Measurements from ENCODE around the gene AFF3.

DNA sequence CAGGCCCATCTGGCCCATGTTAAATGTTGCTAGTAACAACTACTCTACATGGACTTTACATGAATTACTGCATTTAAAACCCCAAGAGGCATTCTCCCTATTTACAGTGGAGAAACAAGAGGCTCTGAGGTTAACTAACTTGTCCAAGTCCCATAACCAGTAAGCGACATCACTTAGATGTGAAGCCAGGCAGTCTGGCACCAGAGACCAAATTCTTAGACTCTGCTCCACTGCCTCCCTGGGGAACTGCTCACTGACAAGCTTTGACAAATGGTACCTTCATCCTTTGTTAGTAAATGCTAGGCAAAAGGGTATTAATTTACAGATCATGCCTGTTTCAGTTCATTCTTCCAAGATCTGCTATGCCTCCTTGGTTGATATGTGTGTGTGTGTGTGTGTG is 124.8 kb downstream of the AFF3 start:
- no peak for TF ChIP-seq POLR2A (IDR thresholded peaks at IDR 0.05)
- TF ChIP-seq, protein P1, sequence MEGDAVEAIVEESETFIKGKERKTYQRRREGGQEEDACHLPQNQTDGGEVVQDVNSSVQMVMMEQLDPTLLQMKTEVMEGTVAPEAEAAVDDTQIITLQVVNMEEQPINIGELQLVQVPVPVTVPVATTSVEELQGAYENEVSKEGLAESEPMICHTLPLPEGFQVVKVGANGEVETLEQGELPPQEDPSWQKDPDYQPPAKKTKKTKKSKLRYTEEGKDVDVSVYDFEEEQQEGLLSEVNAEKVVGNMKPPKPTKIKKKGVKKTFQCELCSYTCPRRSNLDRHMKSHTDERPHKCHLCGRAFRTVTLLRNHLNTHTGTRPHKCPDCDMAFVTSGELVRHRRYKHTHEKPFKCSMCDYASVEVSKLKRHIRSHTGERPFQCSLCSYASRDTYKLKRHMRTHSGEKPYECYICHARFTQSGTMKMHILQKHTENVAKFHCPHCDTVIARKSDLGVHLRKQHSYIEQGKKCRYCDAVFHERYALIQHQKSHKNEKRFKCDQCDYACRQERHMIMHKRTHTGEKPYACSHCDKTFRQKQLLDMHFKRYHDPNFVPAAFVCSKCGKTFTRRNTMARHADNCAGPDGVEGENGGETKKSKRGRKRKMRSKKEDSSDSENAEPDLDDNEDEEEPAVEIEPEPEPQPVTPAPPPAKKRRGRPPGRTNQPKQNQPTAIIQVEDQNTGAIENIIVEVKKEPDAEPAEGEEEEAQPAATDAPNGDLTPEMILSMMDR (IDR thresholded peaks at IDR 0.05): no peak
